Hepatocyte (in vitro differentiated cells): ENCODE measurements around the gene CSNK1G1. TPM values are rescaled to one million over a fixed set of nuclear protein-coding genes. Genes with fewer than 3 reads are reported as not detected.
A peak's percentile ranks its signal among the peaks of the same experiment; 100 is the strongest.

Experiments used
- DNase-seq: peaks from one replicate; pipeline ENCODE4 v3.0.0-alpha.2; 2016; ENCODE audit warnings: low spot score
- H2AFZ ChIP-seq: fragments of 200-600 bp; sonication (generic); 2 replicates; pipeline ENCODE4 v1.6.0; 2016; ENCODE audit warnings: antibody characterized with exemption, mild to moderate bottlenecking
- H3K27ac ChIP-seq: fragments of 200-600 bp; sonication (generic); 2 replicates; pipeline ENCODE4 v1.5.1; 2016; ENCODE audit warnings: mild to moderate bottlenecking
- H3K27me3 ChIP-seq: fragments of 200-600 bp; sonication (generic); 2 replicates; pipeline ENCODE4 v1.6.1; 2016
- H3K36me3 ChIP-seq: fragments of 200-600 bp; sonication (generic); replicated peaks from 2 replicates; pipeline ENCODE4 v1.5.1; 2016; ENCODE audit warnings: low read depth; ENCODE audit not compliant: insufficient read depth
- H3K4me1 ChIP-seq: fragments of 200-600 bp; sonication (generic); 2 replicates; pipeline ENCODE4 v1.5.1; 2016; ENCODE audit warnings: mild to moderate bottlenecking, moderate library complexity; ENCODE audit not compliant: insufficient read depth
- H3K4me2 ChIP-seq: fragments of 200-600 bp; sonication (generic); 2 replicates; pipeline ENCODE4 v1.6.0; 2016
- H3K4me3 ChIP-seq: fragments of 200-600 bp; sonication (generic); 2 replicates; pipeline ENCODE4 v1.5.1; 2016; ENCODE audit warnings: mild to moderate bottlenecking
- H3K79me2 ChIP-seq: fragments of 200-600 bp; sonication (generic); 2 replicates; pipeline ENCODE4 v1.6.0; 2017; ENCODE audit warnings: mild to moderate bottlenecking
- H3K9me2 ChIP-seq: fragments of 200-600 bp; sonication (generic); replicated peaks from 2 replicates; pipeline ENCODE4 v1.6.0; 2017; ENCODE audit warnings: mild to moderate bottlenecking; ENCODE audit not compliant: insufficient read depth
- H3K9me3 ChIP-seq: fragments of 200-600 bp; sonication (generic); 2 replicates; pipeline ENCODE4 v1.5.1; 2016; ENCODE audit warnings: low read depth, mild to moderate bottlenecking
- H4K20me1 ChIP-seq: fragments of 200-600 bp; sonication (generic); 2 replicates; pipeline ENCODE4 v1.6.0; 2016; ENCODE audit warnings: mild to moderate bottlenecking; ENCODE audit not compliant: insufficient read depth, poor library complexity, severe bottlenecking
- EZH2 ChIP-seq: fragments of 200-600 bp; sonication (generic); IDR thresholded peaks from 2 replicates; pipeline ENCODE4 v1.6.1; 2016; ENCODE audit warnings: antibody characterized with exemption, mild to moderate bottlenecking, borderline replicate concordance
- EZH2phosphoT487 ChIP-seq: fragments of 200-600 bp; sonication (generic); IDR thresholded peaks from one replicate; pipeline ENCODE4 v1.6.1; 2018; ENCODE audit warnings: antibody characterized with exemption, mild to moderate bottlenecking, low read depth, moderate library complexity; ENCODE audit not compliant: unreplicated experiment, severe bottlenecking
- WGBS: methylation state at CpG from one replicate; pipeline ENCODE4 v1.1.6; 2016; ENCODE audit warnings: low lambda C conversion rate; ENCODE audit errors: missing lambda C conversion rate; 5-methylcytosine and 5-hydroxymethylcytosine counted together
- polyA plus RNA-seq: library from polyadenylated mRNA; unstranded; fragments of >200 nt; fragmentation: Nextera tagmentation; extraction: Ambion mirVana; gene quantifications from 2 replicates; pipeline ENCODE4 v1.2.1, GENCODE V29; 2016
- total RNA-seq: library from RNA; depleted of rRNA; stranded (reverse); fragments of >200 nt; gene quantifications from 2 replicates; pipeline ENCODE4 v1.2.3, GENCODE V29; 2014
- TF ChIP-seq, protein P1 (sequence below): fragments of 200-600 bp; sonication (generic); IDR thresholded peaks from 2 replicates; pipeline ENCODE4 v1.5.1; 2016; ENCODE audit warnings: antibody characterized with exemption, mild to moderate bottlenecking; ENCODE audit not compliant: poor library complexity

Gene CSNK1G1
- total and polyA plus RNA-seq, 2 experiments from 2014 or later: 7.7 to 18.1 TPM

GRCh38 chr15:64354688-64355344, 1.2 kb downstream of the CSNK1G1 start:
- DNase-seq: no peak
- H3K36me3 ChIP-seq: no peaks in the 10 kb centered on the region
- TF ChIP-seq, protein P1, sequence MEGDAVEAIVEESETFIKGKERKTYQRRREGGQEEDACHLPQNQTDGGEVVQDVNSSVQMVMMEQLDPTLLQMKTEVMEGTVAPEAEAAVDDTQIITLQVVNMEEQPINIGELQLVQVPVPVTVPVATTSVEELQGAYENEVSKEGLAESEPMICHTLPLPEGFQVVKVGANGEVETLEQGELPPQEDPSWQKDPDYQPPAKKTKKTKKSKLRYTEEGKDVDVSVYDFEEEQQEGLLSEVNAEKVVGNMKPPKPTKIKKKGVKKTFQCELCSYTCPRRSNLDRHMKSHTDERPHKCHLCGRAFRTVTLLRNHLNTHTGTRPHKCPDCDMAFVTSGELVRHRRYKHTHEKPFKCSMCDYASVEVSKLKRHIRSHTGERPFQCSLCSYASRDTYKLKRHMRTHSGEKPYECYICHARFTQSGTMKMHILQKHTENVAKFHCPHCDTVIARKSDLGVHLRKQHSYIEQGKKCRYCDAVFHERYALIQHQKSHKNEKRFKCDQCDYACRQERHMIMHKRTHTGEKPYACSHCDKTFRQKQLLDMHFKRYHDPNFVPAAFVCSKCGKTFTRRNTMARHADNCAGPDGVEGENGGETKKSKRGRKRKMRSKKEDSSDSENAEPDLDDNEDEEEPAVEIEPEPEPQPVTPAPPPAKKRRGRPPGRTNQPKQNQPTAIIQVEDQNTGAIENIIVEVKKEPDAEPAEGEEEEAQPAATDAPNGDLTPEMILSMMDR: no peak
- TF ChIP-seq EZH2: no peak
- TF ChIP-seq EZH2phosphoT487: no peak
- peak overlapping the region; percentile 99 for H3K4me3 ChIP-seq
- peaks cover 3% of the 10 kb centered on the region for H4K20me1 ChIP-seq
- H3K4me1 ChIP-seq: peaks cover 5% of the 10 kb centered on the region
- no peaks in the 10 kb centered on the region for H3K9me3 ChIP-seq
- 30% methylated on average over 5 of the region's 5 CpGs for WGBS
- peak overlapping the region; percentile 93 for H3K27ac ChIP-seq
- no peaks in the 10 kb centered on the region for H3K27me3 ChIP-seq
- H3K79me2 ChIP-seq: peaks cover 57% of the 10 kb centered on the region
- peak overlapping the region; percentile 73 for H2AFZ ChIP-seq
- H3K4me2 ChIP-seq: peak overlapping the region; percentile 97
- no peaks in the 10 kb centered on the region for H3K9me2 ChIP-seq

GRCh38 chr15:64351265-64351664, 4.7 kb downstream of the CSNK1G1 start:
- Histone ChIP-seq H3K36me3 (no peaks in the 10 kb centered on the region), H4K20me1 (peaks cover 3% of the 10 kb centered on the region), H3K9me3 (no peaks in the 10 kb centered on the region), H3K4me3 (no peak overlapping the region), H3K4me1 (peaks cover 5% of the 10 kb centered on the region), H3K27ac (no peak overlapping the region), H3K9me2 (no peaks in the 10 kb centered on the region), H3K4me2 (no peak overlapping the region), H2AFZ (no peak overlapping the region), H3K27me3 (no peaks in the 10 kb centered on the region), H3K79me2 (peaks cover 91% of the 10 kb centered on the region)
- 91% methylated on average over 7 of the region's 7 CpGs for WGBS
- TF ChIP-seq EZH2phosphoT487 (no peak), EZH2 (no peak)
- TF ChIP-seq, protein P1: no peak
- DNase-seq: no peak

- H3K4me2 ChIP-seq: no peak overlapping the region
- H2AFZ ChIP-seq: no peak overlapping the region
- no peaks in the 10 kb centered on the region for H3K27me3 ChIP-seq
- no peak overlapping the region for H3K4me3 ChIP-seq
- no peak for DNase-seq
- H3K9me3 ChIP-seq: no peaks in the 10 kb centered on the region
- WGBS: 97% methylated on average over 2 of the region's 2 CpGs
- no peaks in the 10 kb centered on the region for H3K9me2 ChIP-seq
- H3K79me2 ChIP-seq: peaks cover 98% of the 10 kb centered on the region
- TF ChIP-seq, protein P1: no peak
- TF ChIP-seq EZH2phosphoT487 (no peak), EZH2 (no peak)
- H4K20me1 ChIP-seq: no peaks in the 10 kb centered on the region
- peaks cover 3% of the 10 kb centered on the region for H3K4me1 ChIP-seq
- no peaks in the 10 kb centered on the region for H3K36me3 ChIP-seq
- H3K27ac ChIP-seq: no peak overlapping the region
Observed at GRCh38 chr15:64349375-64349774, 6.6 kb downstream of the CSNK1G1 start.
